K562 (cell line): Measurements from ENCODE around the gene DOLPP1. TPM values are rescaled to one million over a fixed set of nuclear protein-coding genes. Genes with fewer than 3 reads are reported as not detected.
A peak's percentile ranks its signal among the peaks of the same experiment; 100 is the strongest.

ENCODE experiments used
- ARHGAP35 ChIP-seq: fragments of 450-650 bp; IDR thresholded peaks from 2 replicates; pipeline ENCODE4 v1.6.1; 2018; ENCODE audit not compliant: partially characterized antibody
- BRCA1 ChIP-seq, 2 experiments: fragments of 450-650 bp in 1 of 2; sonication (generic) in 1 of 2; formaldehyde crosslinking in 1 of 2; IDR thresholded peaks; 2 replicates each; pipeline versions ENCODE4 v1.5.0 to v1.6.1; 2017 to 2020; ENCODE audit warnings: mild to moderate bottlenecking in 1 of 2, missing genetic modification reagents in 1 of 2
- CBFA2T3 ChIP-seq: fragments of 450-650 bp; IDR thresholded peaks from 2 replicates; pipeline ENCODE4 v1.6.1; 2017
- CREB1 ChIP-seq, 2 experiments: sonication (generic) in 1 of 2; formaldehyde crosslinking in 1 of 2; IDR thresholded peaks; 2 replicates each; pipeline versions ENCODE4 v1.6.1 to v1.8.0; 2012 to 2022; ENCODE audit warnings: inconsistent platforms in 1 of 2, mild to moderate bottlenecking in 1 of 2, missing genetic modification reagents in 1 of 2, moderate library complexity in 1 of 2
- ERF ChIP-seq: fragments of 450-650 bp; formaldehyde crosslinking; IDR thresholded peaks from 2 replicates; pipeline ENCODE4 v1.4.0; 2020; ENCODE audit warnings: mild to moderate bottlenecking, mixed read lengths
- FOS ChIP-seq: IDR thresholded peaks from 3 replicates; pipeline ENCODE4 v1.6.1; 2011; ENCODE audit not compliant: insufficient read length; ENCODE audit errors: extremely low read depth
- GTF2E2 ChIP-seq: fragments of 200-800 bp; sonication (Bioruptor generic); IDR thresholded peaks from 2 replicates; pipeline ENCODE4 v1.6.1; 2016; ENCODE audit warnings: missing genetic modification characterization, missing compliant biosample characterization
- HDGF ChIP-seq: fragments of 450-650 bp; IDR thresholded peaks from 2 replicates; pipeline ENCODE4 v1.6.1; 2016
- JUNB ChIP-seq: fragments of 450-650 bp; formaldehyde crosslinking; conservative IDR thresholded peaks from 2 replicates; pipeline ENCODE4 v1.4.0; 2020; ENCODE audit warnings: mild to moderate bottlenecking
- KDM1A ChIP-seq, 2 experiments: fragments of 450-650 bp; IDR thresholded peaks; 2 replicates each; pipeline ENCODE4 v1.6.1; 2016; ENCODE audit warnings: mild to moderate bottlenecking in 2 of 2
- KHSRP ChIP-seq: fragments of 450-650 bp; IDR thresholded peaks from 2 replicates; pipeline ENCODE4 v1.6.1; 2017
- PTBP1 ChIP-seq: fragments of 200-400 bp; formaldehyde crosslinking; IDR thresholded peaks from 2 replicates; pipeline ENCODE4 v1.6.1; 2017; ENCODE audit warnings: low read depth, low read length
- RBM25 ChIP-seq: fragments of 200-400 bp; formaldehyde crosslinking; IDR thresholded peaks from 2 replicates; pipeline ENCODE4 v1.6.1; 2018; ENCODE audit warnings: low read length, low read depth, moderate library complexity; ENCODE audit not compliant: severe bottlenecking
- RBM39 ChIP-seq: fragments of 200-400 bp; formaldehyde crosslinking; optimal IDR thresholded peaks from 2 replicates; pipeline ENCODE3; 2018; ENCODE audit warnings: low read depth, low read length
- SLC30A9 ChIP-seq: fragments of 250-450 bp; sonication (Bioruptor Pico); IDR thresholded peaks from 2 replicates; pipeline ENCODE4 v1.8.0; 2022; ENCODE audit warnings: mild to moderate bottlenecking, moderate library complexity
- STAT5A ChIP-seq: IDR thresholded peaks from 2 replicates; pipeline ENCODE4 v1.6.1; 2012; ENCODE audit warnings: low read length, inconsistent platforms, borderline replicate concordance
- TAF15 ChIP-seq: fragments of 200-400 bp; formaldehyde crosslinking; IDR thresholded peaks from 2 replicates; pipeline ENCODE4 v1.6.1; 2017; ENCODE audit warnings: mild to moderate bottlenecking, low read depth, low read length, moderate library complexity
- ZFPM2 ChIP-seq: fragments of 250-450 bp; sonication (Bioruptor Pico); IDR thresholded peaks from 2 replicates; pipeline ENCODE4 v1.5.1; 2022; ENCODE audit warnings: mild to moderate bottlenecking
- ZNF586 ChIP-seq: fragments of 450-650 bp; formaldehyde crosslinking; conservative IDR thresholded peaks from 2 replicates; pipeline ENCODE4 v1.4.0; 2020; ENCODE audit warnings: mild to moderate bottlenecking, moderate library complexity
- polyA plus RNA-seq, 8 experiments: library from polyadenylated mRNA; depleted of rRNA in 4 of 8; stranded (reverse) in 5 of 8; unstranded in 3 of 8; fragments of >200 nt; fragmentation: Nextera tagmentation in 2 of 8; fragmentation: Illumina TruSeq in 1 of 8; extraction: Ambion mirVana in 2 of 8; extraction: Trizol in 1 of 8; gene quantifications; 2 replicates each; pipeline versions ENCODE4 v1.2.1 to v1.2.3, GENCODE V29; 2011 to 2014; ENCODE audit warnings: inconsistent platforms in 1 of 8, missing spikeins in 1 of 8
- total RNA-seq, 7 experiments: library from RNA; depleted of rRNA in 6 of 7; stranded (reverse); fragments of >200 nt in 6 of 7; fragmentation: Illumina TruSeq in 2 of 7; extraction: Trizol in 2 of 7; gene quantifications; 2 replicates each; pipeline versions ENCODE4 v1.2.1 to v1.2.3, GENCODE V29; 2011 to 2021; ENCODE audit warnings: low replicate concordance in 1 of 7
- TF ChIP-seq, protein P1 (sequence below), 2 experiments: fragments of 200-800 bp in 1 of 2; sonication (Bioruptor generic) in 1 of 2; sonication (generic) in 1 of 2; formaldehyde crosslinking in 1 of 2; IDR thresholded peaks in 1 of 2; conservative IDR thresholded peaks in 1 of 2; 2 replicates each; pipeline versions ENCODE4 v1.5.0 to v1.6.1; 2016 to 2020; ENCODE audit warnings: missing compliant biosample characterization in 1 of 2, missing genetic modification characterization in 1 of 2, missing genetic modification reagents in 1 of 2
- TF ChIP-seq, protein P2 (sequence below): IDR thresholded peaks from 2 replicates; pipeline ENCODE4 v1.6.1; 2011; ENCODE audit warnings: borderline replicate concordance, low read depth, mild to moderate bottlenecking, moderate library complexity, low read length; ENCODE audit not compliant: insufficient read depth, poor library complexity, severe bottlenecking
- TF ChIP-seq, protein P3 (sequence below), 3 experiments: fragments of 200-800 bp in 1 of 3; sonication (Bioruptor generic) in 1 of 3; sonication (generic) in 1 of 3; formaldehyde crosslinking in 1 of 3; IDR thresholded peaks; 2 replicates each; pipeline versions ENCODE4 v1.6.1 to v1.8.0; 2016 to 2022; ENCODE audit warnings: mild to moderate bottlenecking in 2 of 3, missing compliant biosample characterization in 2 of 3, missing genetic modification characterization in 2 of 3, missing genetic modification reagents in 1 of 3
- TF ChIP-seq, protein P4 (sequence below): sonication (generic); formaldehyde crosslinking; IDR thresholded peaks from 2 replicates; pipeline ENCODE4 v1.5.0; 2020; ENCODE audit warnings: missing genetic modification reagents

DOLPP1 gene
- total and polyA plus RNA-seq, 9 of the 15 experiments (the other 6 are each of a cell fraction or from before 2014, with no cell fraction given), result 3.0 to 39.8 (median 30.5) TPM

DNA sequence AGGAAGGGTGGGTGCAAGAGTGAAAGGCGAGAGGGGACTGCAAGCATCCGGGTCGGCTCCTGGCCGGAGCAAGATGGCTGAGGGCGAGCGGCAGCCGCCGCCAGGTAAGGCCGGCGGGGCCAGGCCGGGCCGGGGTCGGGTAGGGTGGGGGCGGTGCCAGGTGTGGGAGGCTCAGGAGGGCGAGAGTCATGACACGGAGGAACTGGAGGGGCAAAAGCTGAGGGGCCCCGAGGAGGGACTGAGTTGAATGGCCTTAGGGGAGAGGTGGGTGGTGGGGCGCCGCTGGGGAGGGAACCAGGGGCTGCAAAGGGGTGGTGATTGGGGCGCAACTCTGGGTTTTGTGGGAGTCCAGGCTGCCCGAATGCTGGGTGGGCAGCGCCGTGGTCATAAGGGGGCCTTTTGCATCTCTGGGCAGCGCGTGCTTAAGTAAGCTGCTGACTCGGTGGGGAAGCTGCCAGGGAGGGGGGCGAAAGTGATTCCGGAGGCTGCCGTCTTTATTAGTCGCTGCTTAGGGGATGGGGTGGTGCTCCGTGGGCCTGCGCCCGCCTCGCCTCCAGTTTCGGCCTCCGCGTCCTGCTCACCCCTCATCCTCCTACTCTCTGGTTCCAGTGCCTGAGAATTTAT, 30.7 kb downstream of the DOLPP1 start (continued):
- TF ChIP-seq, protein P1, sequence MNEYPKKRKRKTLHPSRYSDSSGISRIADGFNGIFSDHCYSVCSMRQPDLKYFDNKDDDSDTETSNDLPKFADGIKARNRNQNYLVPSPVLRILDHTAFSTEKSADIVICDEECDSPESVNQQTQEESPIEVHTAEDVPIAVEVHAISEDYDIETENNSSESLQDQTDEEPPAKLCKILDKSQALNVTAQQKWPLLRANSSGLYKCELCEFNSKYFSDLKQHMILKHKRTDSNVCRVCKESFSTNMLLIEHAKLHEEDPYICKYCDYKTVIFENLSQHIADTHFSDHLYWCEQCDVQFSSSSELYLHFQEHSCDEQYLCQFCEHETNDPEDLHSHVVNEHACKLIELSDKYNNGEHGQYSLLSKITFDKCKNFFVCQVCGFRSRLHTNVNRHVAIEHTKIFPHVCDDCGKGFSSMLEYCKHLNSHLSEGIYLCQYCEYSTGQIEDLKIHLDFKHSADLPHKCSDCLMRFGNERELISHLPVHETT (CRISPR knock-in tag; conservative IDR thresholded peaks at IDR 0.05 in 1 of 2, IDR thresholded peaks at IDR 0.05 in 1 of 2), result no peak
- TF ChIP-seq, protein P2, sequence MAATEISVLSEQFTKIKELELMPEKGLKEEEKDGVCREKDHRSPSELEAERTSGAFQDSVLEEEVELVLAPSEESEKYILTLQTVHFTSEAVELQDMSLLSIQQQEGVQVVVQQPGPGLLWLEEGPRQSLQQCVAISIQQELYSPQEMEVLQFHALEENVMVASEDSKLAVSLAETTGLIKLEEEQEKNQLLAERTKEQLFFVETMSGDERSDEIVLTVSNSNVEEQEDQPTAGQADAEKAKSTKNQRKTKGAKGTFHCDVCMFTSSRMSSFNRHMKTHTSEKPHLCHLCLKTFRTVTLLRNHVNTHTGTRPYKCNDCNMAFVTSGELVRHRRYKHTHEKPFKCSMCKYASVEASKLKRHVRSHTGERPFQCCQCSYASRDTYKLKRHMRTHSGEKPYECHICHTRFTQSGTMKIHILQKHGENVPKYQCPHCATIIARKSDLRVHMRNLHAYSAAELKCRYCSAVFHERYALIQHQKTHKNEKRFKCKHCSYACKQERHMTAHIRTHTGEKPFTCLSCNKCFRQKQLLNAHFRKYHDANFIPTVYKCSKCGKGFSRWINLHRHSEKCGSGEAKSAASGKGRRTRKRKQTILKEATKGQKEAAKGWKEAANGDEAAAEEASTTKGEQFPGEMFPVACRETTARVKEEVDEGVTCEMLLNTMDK, result no peak
- no peak for TF ChIP-seq ZFPM2
- no peak for TF ChIP-seq ARHGAP35
- TF ChIP-seq RBM39, result no peak
- TF ChIP-seq STAT5A, result no peak
- no peak for TF ChIP-seq ERF
- no peak for TF ChIP-seq PTBP1
- TF ChIP-seq ZNF586 (CRISPR knock-in tag), result no peak
- TF ChIP-seq, protein P3, sequence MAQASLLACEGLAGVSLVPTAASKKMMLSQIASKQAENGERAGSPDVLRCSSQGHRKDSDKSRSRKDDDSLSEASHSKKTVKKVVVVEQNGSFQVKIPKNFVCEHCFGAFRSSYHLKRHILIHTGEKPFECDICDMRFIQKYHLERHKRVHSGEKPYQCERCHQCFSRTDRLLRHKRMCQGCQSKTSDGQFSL (CRISPR knock-in tag; IDR thresholded peaks at IDR 0.05), result 0 out of 2 replicates have a peak, but pooled peaks have one; percentile 13
- TF ChIP-seq, protein P3 (tag; IDR thresholded peaks at IDR 0.05), result no peak
- no peak for TF ChIP-seq KHSRP
- no peak for TF ChIP-seq FOS
- no peak for TF ChIP-seq HDGF
- TF ChIP-seq RBM25, result no peak
- TF ChIP-seq, protein P4, sequence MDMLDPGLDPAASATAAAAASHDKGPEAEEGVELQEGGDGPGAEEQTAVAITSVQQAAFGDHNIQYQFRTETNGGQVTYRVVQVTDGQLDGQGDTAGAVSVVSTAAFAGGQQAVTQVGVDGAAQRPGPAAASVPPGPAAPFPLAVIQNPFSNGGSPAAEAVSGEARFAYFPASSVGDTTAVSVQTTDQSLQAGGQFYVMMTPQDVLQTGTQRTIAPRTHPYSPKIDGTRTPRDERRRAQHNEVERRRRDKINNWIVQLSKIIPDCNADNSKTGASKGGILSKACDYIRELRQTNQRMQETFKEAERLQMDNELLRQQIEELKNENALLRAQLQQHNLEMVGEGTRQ (CRISPR knock-in tag), result no peak
- no peak for TF ChIP-seq KDM1A (IDR thresholded peaks at IDR 0.05)
- TF ChIP-seq BRCA1 (IDR thresholded peaks at IDR 0.05), result no peak
- TF ChIP-seq BRCA1 (CRISPR knock-in tag; IDR thresholded peaks at IDR 0.05), result no peak
- TF ChIP-seq GTF2E2 (tag), result no peak
- no peak for TF ChIP-seq CREB1 (IDR thresholded peaks at IDR 0.05)
- TF ChIP-seq CREB1 (CRISPR knock-in tag; IDR thresholded peaks at IDR 0.05), result no peak
- no peak for TF ChIP-seq TAF15
- no peak for TF ChIP-seq JUNB (CRISPR knock-in tag)
- no peak for TF ChIP-seq SLC30A9
- TF ChIP-seq CBFA2T3, result no peak
